ENCODE measurements around the gene GNS.
"Not testable (repeated sequence)": the region's sequence is repeated elsewhere in the genome, so short reads cannot be mapped to it uniquely, and the experiment has no call there.

Gene GNS

DNA sequence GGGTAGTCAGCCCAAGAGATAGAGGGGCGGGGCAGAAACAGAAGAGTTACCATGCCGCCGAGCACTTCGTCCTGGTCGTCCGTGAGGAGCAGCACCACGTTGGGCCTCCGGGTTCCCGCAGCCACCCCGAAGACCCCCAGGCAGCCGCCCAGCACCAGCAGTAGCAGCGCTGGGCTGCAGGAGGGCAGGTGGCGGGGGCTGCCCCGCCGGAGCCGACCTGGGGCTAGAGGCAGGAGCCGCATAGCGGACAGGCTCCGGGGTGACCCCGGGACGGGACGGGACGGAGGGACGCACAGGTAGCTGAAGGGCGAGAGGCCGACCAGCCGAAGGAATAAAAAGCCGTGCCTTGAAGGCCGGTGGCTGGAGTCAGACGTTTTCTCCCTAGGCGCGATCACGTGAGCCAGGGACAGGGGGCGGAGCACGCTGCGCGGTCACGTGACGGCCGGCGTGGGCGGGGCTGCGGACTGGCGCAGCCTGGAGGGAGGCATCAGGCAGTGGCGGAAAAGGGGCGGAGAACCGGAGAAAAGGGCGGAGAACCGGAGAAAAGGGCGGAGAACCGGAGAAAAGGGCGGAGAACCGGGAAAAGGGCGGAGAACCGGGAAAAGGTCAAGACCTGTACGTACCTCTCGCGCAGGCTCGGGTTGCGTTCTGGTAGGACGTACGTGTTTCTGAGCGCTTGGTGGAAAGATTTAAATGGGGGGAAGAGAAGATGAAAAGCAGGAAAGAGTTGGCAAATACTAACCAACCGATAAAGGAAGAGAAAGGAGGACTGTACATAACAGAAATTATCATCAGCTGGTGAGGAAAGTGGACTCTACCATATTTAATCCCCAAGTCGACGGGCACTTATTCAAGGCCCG is at the start of gene GNS:
Gene GNS (minus strand): TSS at position 372 of the 860 bp plus-strand sequence. CDS start 130 bp downstream, at position 242.
- peak; percentile 72 for DNase-seq (ENCODE audit: low read depth)

DNA sequence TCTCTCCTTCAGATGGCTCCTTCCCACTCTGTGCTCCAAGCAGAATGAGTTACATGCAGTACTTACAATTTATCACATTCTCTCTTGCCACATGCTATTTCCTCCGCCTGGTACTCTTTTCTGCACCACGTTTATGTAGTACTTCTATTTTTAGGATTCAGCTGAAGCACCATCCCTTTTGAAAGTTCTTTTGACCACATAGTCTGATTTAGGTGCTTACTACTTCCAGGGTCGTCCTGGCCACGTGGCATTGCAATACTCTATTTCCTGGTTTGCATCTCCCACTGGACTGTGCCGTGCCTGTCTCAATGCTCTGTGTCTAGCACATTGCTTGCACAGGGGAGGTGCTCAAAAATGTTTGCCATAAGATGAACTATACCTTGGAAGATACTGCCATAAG is 48.9 kb upstream of the GNS start:
- DNase-seq (ENCODE audit: low read depth) = no peak

DNA sequence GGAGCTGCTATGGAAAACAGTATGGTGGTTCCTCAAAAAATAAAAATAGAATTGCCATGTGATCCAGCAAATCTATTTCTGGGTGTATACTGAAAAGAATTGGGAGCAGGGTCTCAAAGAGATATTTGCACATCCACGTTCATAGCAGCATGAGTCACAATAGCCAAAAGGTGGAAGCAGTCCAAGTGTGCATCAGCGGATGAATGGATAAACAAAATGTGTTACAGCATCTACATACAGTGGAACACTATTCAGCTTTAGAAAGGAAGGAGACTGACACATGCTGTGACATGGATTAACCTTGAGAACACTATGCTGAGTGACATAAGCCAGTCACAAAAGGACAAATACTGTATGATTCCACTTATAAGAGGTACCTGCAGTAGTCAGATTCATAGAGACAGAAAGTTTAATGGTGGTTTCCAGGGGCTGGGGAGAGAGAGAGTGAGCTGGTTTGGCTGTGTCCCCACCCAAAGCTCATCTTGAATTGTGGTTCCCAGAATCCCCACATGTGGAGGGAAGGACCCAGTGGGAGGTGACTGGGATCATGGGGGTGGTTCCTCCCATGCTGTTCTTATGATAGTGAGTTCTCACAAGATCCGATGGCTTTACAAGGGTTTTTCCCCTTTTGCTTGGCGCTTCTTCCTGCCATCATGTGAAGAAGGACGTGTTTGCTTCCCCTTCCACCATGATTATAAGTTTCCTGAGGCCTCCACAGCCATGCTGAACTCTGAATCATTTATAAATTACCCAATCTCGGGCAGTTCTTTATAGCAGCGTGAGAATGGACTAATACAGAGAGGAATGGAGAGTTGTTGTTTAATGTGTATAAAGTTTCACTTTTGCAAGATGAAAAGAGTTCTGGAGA is 47.6 kb upstream of the GNS start:
- DNase-seq (ENCODE audit: low read depth) = no peak

DNA sequence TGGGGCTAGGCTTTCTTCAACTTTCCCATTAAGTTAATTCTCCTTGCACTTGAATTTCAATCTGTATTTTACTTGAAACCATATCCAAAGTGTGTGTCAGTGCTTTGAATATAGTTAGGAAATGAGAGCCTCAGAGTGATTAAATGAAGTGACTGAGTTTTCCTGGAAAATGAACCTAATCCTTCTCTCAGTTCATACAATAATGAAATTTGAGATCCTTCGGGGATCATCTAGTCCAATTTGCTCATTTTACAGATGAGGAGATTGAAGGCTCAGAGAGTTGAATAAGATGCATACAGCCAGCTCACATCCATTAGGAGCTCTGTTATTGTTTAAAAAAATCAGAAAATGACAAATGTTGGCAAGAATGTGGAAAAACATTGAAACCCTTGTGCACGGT is 47.0 kb upstream of the GNS start:
- DNase-seq (ENCODE audit: low read depth) = no peak

DNA sequence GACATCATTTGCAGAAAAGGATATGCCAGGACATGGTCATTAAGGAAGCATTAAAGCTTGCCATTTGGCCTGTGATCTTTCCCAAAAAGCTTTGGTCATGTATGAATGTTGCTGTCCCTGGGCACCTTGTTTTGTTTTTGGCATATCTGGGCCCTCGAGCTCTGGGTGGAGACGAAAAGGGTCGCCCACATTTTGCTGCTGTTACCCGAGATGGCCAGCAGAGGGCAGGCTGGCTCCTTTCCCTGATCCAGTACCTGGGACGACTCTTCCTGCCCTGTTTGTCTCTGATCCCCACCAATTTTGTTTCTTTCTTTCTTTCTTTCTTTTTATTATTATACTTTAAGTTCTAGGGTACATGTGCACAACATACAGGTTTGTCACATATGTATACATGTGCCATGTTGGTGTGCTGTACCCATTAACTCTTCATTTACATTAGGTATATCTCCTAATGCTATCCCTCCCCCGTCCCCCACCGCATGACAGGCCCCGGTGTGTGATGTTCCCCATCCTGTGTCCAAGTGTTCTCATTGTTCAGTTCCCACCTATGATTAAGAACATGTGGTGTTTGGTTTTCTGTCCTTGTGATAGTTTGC is 43.1 kb upstream of the GNS start:
- not testable (repeated sequence) for DNase-seq (ENCODE audit: low read depth)

DNA sequence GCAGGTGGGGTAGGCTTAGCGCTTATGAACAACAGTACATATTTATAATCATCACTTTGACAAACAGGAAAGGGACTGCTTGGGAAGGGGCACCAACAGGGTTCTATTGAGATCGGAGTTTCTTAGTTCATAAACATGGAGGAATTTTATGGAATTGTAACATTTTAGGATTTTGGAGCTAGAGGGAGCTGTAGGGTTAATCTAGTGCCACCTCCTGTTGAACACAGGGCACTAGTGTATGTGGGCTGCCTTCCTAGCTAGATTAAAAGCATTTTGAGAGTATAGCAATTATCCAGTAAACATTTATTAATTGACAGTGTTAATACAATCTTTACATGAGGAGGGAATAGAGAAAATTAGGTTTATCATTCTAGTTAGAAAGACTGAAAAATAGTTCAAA is 42.2 kb upstream of the GNS start:
- no peak for DNase-seq (ENCODE audit: low read depth)

DNA sequence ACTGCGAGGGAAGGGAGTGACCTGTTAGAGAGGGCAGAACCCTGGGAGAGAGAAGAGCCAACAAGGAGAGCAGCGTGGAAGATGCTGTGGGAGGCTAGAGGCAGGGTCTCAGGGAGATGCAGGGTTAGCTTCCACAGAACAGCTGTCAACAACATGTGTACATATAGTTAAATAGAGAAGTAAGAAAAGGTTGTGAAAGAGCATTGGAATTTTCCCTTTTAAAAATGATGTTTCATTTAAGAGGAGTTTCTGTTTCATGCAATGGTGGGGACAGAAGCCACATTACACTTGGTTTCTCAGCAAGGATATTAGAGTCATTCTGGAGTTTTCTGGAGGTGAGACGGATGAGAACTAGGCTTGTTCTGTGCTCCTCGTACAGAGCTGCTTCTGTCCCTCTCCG is 41.4 kb upstream of the GNS start:
- DNase-seq (ENCODE audit: low read depth) = no peak

DNA sequence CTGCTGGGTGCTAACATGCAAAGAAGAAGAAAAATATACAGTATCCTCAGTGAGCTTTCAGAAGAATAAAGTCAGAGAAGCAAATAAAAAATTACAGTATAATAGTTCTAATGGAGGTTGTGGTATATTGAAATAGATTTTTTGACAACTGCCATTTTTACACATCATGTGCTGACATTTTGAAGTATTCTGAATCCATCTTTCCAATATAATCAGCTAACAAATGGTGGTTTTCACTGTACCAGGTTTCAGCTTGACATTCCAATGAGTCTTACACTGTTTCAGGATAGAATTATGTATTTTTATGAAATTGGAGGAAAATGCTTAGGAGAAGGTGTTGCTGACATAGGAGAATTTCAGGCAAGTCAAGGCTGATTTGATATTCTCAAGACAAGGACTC is 39.0 kb upstream of the GNS start:
- no peak for DNase-seq (ENCODE audit: low read depth)

DNA sequence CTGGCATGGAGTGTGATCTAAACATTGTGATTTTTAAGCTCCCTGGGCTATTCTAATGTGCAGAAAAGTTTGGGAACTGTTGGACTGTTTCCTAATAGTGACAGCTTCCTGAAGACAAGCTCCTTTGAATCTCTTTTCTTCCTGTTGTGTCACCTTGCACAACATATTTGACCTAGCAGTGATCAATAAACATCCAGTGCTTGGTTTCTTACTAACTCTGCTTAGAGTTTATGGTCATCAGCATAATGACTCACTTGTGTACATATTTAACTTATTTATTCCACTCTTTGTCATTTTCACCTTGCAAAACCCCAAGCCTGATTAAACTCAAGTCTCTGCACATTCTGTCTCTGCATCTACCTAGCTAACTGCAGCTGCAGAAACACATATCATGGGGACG is 38.0 kb upstream of the GNS start:
- DNase-seq (ENCODE audit: low read depth) = no peak

DNA sequence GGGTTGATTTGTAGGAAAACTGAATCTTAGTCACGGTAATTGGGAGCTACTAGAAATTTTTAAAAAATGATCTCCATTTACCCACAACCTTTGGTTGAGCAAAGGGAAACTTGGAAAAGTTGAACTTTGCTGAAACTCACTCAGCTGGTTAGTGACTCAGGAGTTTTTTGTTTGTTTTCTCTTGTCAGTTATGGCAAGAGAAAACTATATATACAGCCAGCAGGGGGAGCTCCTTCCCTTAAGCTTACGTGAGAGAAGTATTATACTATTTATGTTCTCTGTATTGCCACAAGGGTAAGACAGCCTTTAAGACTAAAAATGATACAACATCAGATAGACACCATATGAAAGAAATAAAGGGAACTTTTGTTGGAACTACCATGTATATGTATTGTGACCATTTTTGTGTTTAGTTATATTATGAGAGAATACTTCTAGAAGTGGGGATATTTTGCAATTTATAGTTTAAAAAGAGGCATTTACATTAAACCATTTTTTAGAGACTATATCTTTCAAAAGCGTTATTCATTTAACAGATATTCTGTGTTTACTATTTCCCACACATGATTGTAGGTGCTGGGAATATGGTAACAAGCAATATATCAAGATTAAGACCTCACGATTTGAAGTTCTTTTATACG is 37.1 kb upstream of the GNS start:
- DNase-seq (ENCODE audit: low read depth) = peak; percentile 72

DNA sequence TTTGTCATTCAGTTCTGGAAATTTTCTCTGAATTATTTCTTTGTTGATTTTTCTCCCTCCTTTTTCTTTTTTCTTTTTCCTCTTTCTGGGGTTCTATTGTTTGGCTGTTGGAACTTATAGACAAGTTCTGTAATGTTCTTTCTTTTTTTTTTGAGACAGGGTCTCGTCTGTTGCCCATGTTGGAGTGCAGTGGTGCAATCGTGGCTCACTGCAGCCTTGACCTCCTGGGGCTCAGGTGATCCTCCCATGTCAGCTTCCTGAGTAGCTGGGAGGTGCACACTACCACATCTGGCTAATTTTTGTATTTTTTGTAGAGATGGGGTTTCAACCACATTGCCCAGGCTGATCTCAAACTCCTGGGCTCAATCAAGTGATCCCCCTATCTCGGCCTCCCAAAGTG is 35.1 kb upstream of the GNS start:
- DNase-seq (ENCODE audit: low read depth) = no peak

DNA sequence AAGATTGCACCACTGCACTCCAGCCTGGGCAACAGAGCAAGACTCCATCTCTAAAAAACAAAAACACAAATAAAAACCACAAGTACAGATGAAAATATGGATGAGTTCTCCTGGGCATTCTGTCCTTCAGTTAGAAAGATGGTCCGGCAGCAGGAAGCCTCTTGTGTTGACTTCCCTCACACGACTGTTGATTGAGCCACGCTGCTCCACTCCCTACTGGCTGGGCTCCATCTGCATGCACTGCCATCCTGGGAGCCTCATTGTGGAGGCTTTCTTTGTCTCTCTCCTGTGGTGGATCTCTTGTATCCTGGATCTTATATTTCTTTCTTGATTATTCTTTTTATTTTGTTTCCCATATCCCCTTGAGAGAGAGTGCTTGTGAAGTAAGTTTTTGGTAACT is 34.4 kb upstream of the GNS start:
- no peak for DNase-seq (ENCODE audit: low read depth)

DNA sequence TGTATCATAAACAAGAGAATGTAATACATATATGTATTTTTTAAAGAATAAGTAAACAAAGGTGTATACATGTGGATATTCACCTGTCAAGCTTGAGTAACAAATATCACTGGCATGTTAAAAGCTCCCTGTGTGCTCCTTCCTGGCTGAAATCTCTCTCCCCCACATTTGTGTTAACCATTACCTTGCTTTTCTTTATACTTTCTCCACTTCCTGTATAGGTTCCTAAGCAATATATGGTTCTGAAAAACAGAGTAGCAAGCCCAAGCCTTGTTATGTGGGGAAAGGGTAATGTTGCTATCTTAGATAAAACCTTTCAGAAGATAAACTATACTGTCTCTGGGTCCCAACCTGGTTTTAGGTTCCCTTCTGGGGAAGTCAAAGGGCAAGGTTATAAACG is 32.9 kb upstream of the GNS start:
- DNase-seq (ENCODE audit: low read depth) = no peak

DNA sequence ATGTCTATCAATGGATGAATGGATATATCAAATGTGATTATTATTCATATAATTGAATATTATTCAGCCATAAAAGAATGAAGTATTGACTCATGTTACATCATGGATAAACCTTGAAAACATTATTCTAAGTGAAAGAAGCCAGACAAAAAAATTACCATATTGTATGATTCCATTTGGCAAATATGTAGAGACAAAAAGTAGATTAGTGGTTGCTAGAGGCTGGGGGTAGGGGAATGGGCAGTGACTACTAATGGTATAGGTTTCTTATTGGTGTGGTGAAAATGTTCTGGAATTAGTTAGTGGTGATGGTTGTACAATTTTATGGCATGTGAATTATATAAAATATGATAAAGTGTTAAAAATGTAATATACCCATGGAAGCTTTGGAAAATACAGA is 31.8 kb upstream of the GNS start:
- DNase-seq (ENCODE audit: low read depth) = no peak

DNA sequence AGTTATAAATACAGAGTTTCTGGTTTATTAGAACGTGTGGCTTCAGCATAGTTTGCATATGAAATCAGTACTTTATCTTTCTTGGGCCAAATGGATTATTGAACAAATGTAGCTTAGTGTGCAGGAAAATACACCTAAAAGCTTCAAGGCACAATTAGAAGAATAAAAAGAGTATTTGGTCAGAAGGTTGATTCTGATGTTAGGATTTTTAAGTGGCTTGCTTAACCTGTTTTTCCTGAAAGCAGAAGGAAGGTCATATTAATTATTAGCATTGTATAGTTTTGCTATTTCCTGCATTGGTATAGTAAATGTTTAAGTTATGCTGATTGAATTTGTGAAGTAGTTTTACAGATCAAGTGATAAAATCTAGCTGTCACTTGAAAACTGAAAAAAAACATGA is 31.0 kb upstream of the GNS start:
- DNase-seq (ENCODE audit: low read depth) = no peak

DNA sequence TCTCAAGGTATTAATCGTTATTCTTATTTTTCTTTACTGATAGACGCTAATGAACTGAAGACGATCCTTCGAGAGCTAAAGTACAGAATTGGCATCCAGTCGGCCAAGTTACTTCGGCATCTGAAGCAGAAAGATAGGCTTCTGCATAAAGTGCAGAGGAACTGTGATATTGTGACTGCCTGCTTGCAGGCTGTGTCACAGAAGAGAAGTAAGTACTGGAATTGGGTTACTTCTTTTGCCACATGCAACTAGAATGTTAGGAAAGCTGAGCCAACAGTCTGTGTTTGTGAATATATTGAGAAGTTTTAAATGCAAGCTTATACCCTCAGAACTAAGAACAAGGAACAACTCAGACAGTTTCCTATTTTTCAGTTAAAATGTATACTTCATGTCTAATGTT is 26.6 kb upstream of the GNS start:
- no peak for DNase-seq (ENCODE audit: low read depth)

DNA sequence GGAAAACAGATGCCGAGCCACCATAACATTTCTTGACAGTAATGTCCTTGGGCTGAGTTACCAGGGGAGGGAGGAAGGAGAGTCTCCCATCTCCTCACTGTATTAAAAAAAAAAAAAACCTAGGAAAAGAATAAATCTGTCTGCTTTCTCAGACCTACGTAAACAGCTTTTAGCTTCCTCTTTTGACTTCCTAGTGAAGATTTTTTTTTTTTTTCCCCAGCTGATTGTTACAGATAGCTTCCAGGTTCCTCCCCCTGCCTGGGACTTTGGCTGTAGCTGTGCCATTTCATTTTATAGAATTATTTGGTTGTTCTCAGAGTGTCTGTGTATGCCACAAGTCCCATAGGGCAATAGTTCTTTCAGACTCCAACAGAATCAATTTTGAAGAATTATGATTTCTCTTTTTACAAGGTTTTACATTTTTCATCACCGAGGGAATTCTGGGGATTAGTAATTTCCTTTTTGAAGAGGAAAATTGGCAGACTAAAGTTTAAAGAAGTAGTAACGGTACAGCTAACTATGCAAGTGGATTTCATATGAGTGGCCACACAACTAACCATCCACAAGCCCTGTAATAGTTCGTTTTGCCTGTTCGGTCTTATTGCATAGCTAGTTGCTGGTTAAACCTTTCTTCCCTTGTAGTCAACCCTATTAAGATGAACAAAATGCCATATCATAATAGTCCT is 23.1 kb upstream of the GNS start:
- no peak for DNase-seq (ENCODE audit: low read depth)

DNA sequence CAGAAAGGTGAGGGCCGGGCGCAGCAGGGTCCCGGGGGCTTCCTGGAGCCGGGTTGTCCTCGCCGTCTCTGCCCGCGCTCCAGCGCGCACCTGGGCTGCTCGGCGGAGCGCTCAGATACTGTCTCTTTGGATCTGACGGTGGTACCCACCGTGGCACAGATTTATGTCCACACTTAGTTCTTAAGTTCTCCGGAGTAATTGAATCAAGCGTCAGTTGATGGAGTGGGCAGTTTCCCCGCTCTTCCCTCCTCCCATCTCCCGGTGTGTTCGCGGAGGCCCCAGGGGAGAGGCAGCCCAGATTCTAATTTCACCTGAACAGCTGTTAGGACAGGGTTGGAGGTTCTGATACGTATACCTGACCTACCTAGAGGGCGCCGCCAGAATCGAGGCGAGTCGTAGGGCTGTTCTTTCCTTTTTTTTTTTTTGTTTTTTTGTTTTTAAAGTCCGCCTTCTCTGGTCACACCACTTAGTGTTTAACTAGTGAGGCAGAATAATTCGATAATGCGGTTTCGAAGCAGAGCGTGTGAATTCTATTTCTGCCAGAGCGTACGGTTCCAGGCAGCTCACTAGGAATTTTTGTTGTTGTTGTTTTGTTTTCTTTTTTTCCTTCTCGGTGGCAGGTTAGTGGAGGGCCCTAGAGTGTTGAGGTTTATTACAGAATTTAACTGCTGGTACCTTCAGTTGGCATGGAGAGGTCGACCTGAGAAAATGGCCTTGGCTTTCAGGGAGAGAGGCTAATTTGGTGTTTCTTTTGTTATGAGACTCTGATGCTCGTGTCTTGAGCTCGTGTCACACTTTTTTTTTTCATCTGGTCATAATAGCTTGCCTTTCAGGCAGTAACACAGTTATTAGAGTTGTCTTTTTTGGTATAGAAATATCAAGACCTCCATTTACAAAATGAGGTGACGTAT is 22.3 kb upstream of the GNS start:
- no peak for DNase-seq (ENCODE audit: low read depth)

DNA sequence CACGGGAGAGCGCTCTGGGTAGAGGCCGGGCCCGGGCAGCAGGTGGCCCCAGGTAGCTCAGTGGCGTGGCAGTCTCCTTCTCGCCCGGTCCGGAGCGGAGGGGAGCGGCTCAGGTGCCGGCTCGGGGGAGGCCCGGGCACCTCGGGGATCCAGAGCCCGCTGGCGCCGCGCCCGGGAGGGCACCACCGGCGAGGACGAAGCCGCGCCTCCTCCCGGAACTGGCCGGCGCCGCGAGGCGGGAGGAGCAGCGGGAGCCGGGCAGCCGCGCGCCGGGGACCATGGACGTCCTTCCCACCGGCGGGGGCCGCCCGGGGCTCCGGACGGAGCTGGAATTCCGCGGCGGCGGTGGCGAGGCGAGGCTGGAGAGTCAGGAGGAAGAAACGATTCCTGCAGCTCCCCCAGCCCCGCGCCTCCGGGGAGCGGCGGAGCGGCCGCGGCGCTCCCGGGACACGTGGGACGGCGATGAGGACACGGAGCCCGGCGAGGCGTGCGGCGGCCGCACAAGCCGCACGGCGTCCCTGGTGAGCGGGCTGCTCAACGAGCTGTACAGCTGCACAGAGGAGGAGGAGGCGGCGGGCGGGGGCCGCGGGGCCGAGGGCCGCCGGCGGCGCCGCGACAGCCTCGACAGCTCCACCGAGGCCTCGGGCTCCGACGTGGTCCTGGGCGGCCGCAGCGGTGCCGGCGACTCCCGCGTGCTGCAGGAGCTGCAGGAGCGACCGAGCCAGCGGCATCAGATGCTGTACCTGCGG is 21.5 kb upstream of the GNS start:
- no peak for DNase-seq (ENCODE audit: low read depth)

DNA sequence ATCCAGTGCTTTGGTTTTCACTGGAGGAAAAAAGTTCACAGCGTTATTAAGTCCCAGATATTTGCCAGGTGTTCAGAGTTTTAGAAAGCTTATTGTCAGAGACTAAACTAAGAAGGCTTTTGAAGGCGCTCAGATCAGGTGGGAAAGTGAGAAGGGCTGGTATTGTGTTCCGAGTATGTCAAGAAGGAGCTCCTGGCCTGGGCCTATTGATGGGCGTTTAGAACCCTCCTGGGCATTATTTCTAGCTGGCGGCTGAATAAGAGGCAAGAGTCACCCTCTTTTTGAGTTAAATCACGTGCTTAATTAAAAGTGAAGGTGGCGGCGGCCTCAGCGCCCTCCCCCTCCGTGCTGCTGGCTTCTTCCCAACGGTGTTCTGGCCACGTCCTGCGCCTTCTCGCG is 20.9 kb upstream of the GNS start:
- DNase-seq (ENCODE audit: low read depth) = no peak
